Measurements from ENCODE around the gene PRKCE. TPM values are rescaled to one million over a fixed set of nuclear protein-coding genes. Genes with fewer than 3 reads are reported as not detected.

The PRKCE gene
- total and polyA plus RNA-seq, 2 donors (not counting 3 experiments of a cell fraction or from before 2014, with no cell fraction given): 27.9 to 33.9 TPM

- Histone ChIP-seq H3K4me3 (replicated peaks in 1 of 3; ENCODE audit: insufficient read depth in 1 of 3, low read depth in 1 of 3, low read length in 3 of 3) (no peak overlapping the region), H3K9me3 (replicated peaks; ENCODE audit: control insufficient read depth, insufficient read depth, low read length) (no peaks in the 10 kb centered on the region), H4K20me1 (replicated peaks; ENCODE audit: control insufficient read depth, extremely low read depth, insufficient read depth, low read length) (no peaks in the 10 kb centered on the region), H3K9ac (replicated peaks; ENCODE audit: extremely low read depth, insufficient read depth, low read length) (no peak overlapping the region), H3K4me1 (ENCODE audit: control insufficient read depth, extremely low read depth, insufficient read depth, low read length) (no peaks in the 10 kb centered on the region), H3K9me1 (replicated peaks; ENCODE audit: control insufficient read depth, extremely low read depth, insufficient read depth, low read length) (no peaks in the 10 kb centered on the region), H3K27ac (ENCODE audit: insufficient read depth, low read depth, low read length) (no peak overlapping the region), H3K27me3 (ENCODE audit: control insufficient read depth in 2 of 2, insufficient read depth in 2 of 2, low read length in 2 of 2) (peaks cover 0 to 7% of the 10 kb centered on the region in 2 experiments), H3K4me2 (ENCODE audit: insufficient read depth, low read length) (no peak overlapping the region), H3K79me2 (ENCODE audit: control insufficient read depth, insufficient read depth, low read length) (no peaks in the 10 kb centered on the region), H3K36me3 (ENCODE audit: control insufficient read depth in 2 of 2, extremely low read depth in 1 of 2, insufficient read depth in 2 of 2, low read length in 2 of 2) (no peaks in the 10 kb centered on the region), H2AFZ (ENCODE audit: low read depth, low read length) (no peak overlapping the region)
- dilution Hi-C loops (cut with MboI; ENCODE audit: extremely low pct_ligation_motif_present, low sequenced_read_pairs): no loop called here
- intact Hi-C loops (cut with micrococcal nuclease): no loop called here
- no peak for TF ChIP-seq FOS (IDR thresholded peaks at IDR 0.05; ENCODE audit: borderline replicate concordance, insufficient read depth, low read length)
- no peak for TF ChIP-seq POLR2AphosphoS5 (IDR thresholded peaks at IDR 0.05; ENCODE audit: insufficient read depth, low read depth, low read length)
- TF ChIP-seq CTCF (IDR thresholded peaks at IDR 0.05; ENCODE audit: extremely low read depth in 1 of 2, insufficient read depth in 1 of 2, low read depth in 1 of 2, low read length in 2 of 2): no peak
- TF ChIP-seq EZH2 (IDR thresholded peaks at IDR 0.05; ENCODE audit: borderline replicate concordance, low read depth, low read length, severe bottlenecking): no peak
- no peak for TF ChIP-seq MYC (IDR thresholded peaks at IDR 0.05; ENCODE audit: low read depth, low read length)
- no peak for TF ChIP-seq JUN (IDR thresholded peaks at IDR 0.05; ENCODE audit: borderline replicate concordance, insufficient read depth, insufficient read length, low read depth)
- no peak for TF ChIP-seq MAX (IDR thresholded peaks at IDR 0.05; ENCODE audit: insufficient read depth, insufficient read length)
- TF ChIP-seq GATA2 (IDR thresholded peaks at IDR 0.05; ENCODE audit: insufficient read depth, insufficient read length, low read depth, low read length): no peak
- no peak for TF ChIP-seq POLR2A (IDR thresholded peaks at IDR 0.05; ENCODE audit: low read depth, low read length)
- BruUV-seq (replicated peaks): no TSS peak
- POLR2A ChIA-PET: no interaction called here
- FAIRE-seq (no peak), DNase-seq (ENCODE audit: low read depth, low spot score) (no peak)
- CTCF ChIA-PET: interaction anchor here (0.8 to 1.5 kb wide), 3 partner anchors 11 to 114 kb away, joined by 3 to 6 read pairs (median 4); no protein-coding TSS in a partner anchor
These were observed 112.3 kb downstream of the PRKCE start for GRCh38 chr2:45763797-45764196.
